HepG2 (cell line): ENCODE data around the gene MAT2A. TPM values are rescaled to one million over a fixed set of nuclear protein-coding genes. Genes with fewer than 3 reads are reported as not detected.

Experiments used
- ATAC-seq: fragments of 200-7000 bp; cut with Tn5 transposase; 3 replicates; pipeline ENCODE4 v1.9.1; 2020; ENCODE audit warnings: mild to moderate bottlenecking, moderate library complexity
- BruUV-seq: library from RNA; stranded (reverse); fragments of 400-500 nt; replicated peaks from 2 replicates; lab custom pipeline; 2021; lab: Mats Ljungman, UMichigan
- CTCF ChIA-PET: fragments of 300-600 bp; formaldehyde crosslinking; extraction: SDS; loops from one replicate; lab custom pipeline; 2021; ENCODE audit warnings: low total read pairs, inconsistent platforms, low intra/inter-chr PET ratio; lab: Yijun Ruan, JAX
- POLR2A ChIA-PET: fragments of 350-600 bp; sonication (Branson Sonifier 250); formaldehyde crosslinking; loops from one replicate; lab custom pipeline; 2020; ENCODE audit warnings: antibody characterized with exemption, inconsistent platforms; lab: Yijun Ruan, JAX
- DNase-seq: peaks from one replicate; pipeline ENCODE4 v3.0.0-alpha.2; 2015; ENCODE audit warnings: low spot score
- FAIRE-seq: peaks from 3 replicates; lab custom pipeline; 2011; peaks lifted over from hg19 to GRCh38; lab: Jason Lieb, UNC
- H2AFZ ChIP-seq: one replicate; pipeline ENCODE4 v1.6.1; 2011; ENCODE audit warnings: low read length, inconsistent platforms
- H3K27ac ChIP-seq: fragments of 300-600 bp; 3 replicates; pipeline ENCODE4 v1.8.0; 2011; ENCODE audit warnings: mixed run types, mild to moderate bottlenecking, mixed read lengths, low read length, inconsistent platforms; ENCODE audit not compliant: insufficient read depth; ENCODE audit errors: extremely low read length
- H3K27me3 ChIP-seq, 2 experiments: fragments of 200-600 bp in 1 of 2; 2 replicates in 1 of 2; 3 replicates in 1 of 2; pipeline versions ENCODE4 v1.6.0 to v1.8.0; 2011; ENCODE audit warnings: low read length in 2 of 2, mild to moderate bottlenecking in 2 of 2, moderate library complexity in 2 of 2, inconsistent platforms in 1 of 2; ENCODE audit not compliant: insufficient read depth in 2 of 2, control insufficient read depth in 1 of 2
- H3K36me3 ChIP-seq, 2 experiments: fragments of 200-600 bp in 1 of 2; replicated peaks in 1 of 2; 2 replicates in 1 of 2; 3 replicates in 1 of 2; pipeline versions ENCODE4 v1.5.1 to v1.8.0; 2011; ENCODE audit warnings: low read length in 2 of 2, inconsistent platforms in 1 of 2; ENCODE audit not compliant: insufficient read depth in 2 of 2, control insufficient read depth in 1 of 2
- H3K4me1 ChIP-seq: 2 replicates; pipeline ENCODE4 v1.5.1; 2012; ENCODE audit warnings: low read length, inconsistent platforms; ENCODE audit not compliant: insufficient read depth
- H3K4me2 ChIP-seq: 2 replicates; pipeline ENCODE4 v1.6.0; 2011; ENCODE audit warnings: low read depth, low read length, inconsistent platforms
- H3K4me3 ChIP-seq, 3 experiments: fragments of 200-600 bp in 1 of 3; sonication (generic), shearing (Covaris generic) in 1 of 3; replicated peaks in 1 of 3; 2 replicates each; pipeline ENCODE4 v1.5.1; 2011 to 2016; ENCODE audit warnings: low read length in 3 of 3, inconsistent platforms in 2 of 3, low read depth in 2 of 3, mild to moderate bottlenecking in 2 of 3, control low read depth in 1 of 3, mixed read lengths in 1 of 3; ENCODE audit not compliant: insufficient read depth in 1 of 3
- H3K79me2 ChIP-seq: one replicate; pipeline ENCODE4 v1.6.1; 2011; ENCODE audit warnings: low read length, inconsistent platforms; ENCODE audit not compliant: insufficient read depth
- H3K9ac ChIP-seq: 2 replicates; pipeline ENCODE4 v1.6.0; 2011; ENCODE audit warnings: mild to moderate bottlenecking, low read depth, low read length, inconsistent platforms; ENCODE audit not compliant: insufficient read depth
- H3K9me3 ChIP-seq: 2 replicates; pipeline ENCODE4 v1.5.1; 2012; ENCODE audit warnings: mild to moderate bottlenecking, low read length
- H4K20me1 ChIP-seq: 2 replicates; pipeline ENCODE4 v1.6.0; 2011; ENCODE audit warnings: inconsistent platforms, mild to moderate bottlenecking, low read length, moderate library complexity; ENCODE audit not compliant: insufficient read depth
- AKAP8 ChIP-seq: sonication (generic); formaldehyde crosslinking; IDR thresholded peaks from 2 replicates; pipeline ENCODE4 v1.5.1; 2020; ENCODE audit warnings: mild to moderate bottlenecking, missing genetic modification reagents
- ATM ChIP-seq: fragments of 450-650 bp; IDR thresholded peaks from 2 replicates; pipeline ENCODE4 v1.7.1; 2017; ENCODE audit warnings: mild to moderate bottlenecking, borderline replicate concordance
- HMGA1 ChIP-seq: sonication (generic); formaldehyde crosslinking; conservative IDR thresholded peaks from 2 replicates; pipeline ENCODE4 v1.4.0; 2020; ENCODE audit warnings: missing genetic modification reagents
- KLF9 ChIP-seq: IDR thresholded peaks from 2 replicates; pipeline ENCODE4 v1.6.1; 2016; ENCODE audit warnings: low read depth
- MYNN ChIP-seq: sonication (generic); formaldehyde crosslinking; IDR thresholded peaks from 2 replicates; pipeline ENCODE4 v1.4.0; 2020; ENCODE audit warnings: mild to moderate bottlenecking, low read depth, missing genetic modification reagents
- NKX3-1 ChIP-seq: sonication (generic); formaldehyde crosslinking; IDR thresholded peaks from 2 replicates; pipeline ENCODE4 v1.5.0; 2020; ENCODE audit warnings: missing genetic modification reagents
- POLR2A ChIP-seq, 2 experiments: IDR thresholded peaks; 2 replicates each; pipeline ENCODE4 v1.6.1; 2011; ENCODE audit warnings: low read depth in 2 of 2, low read length in 2 of 2, mild to moderate bottlenecking in 1 of 2, moderate library complexity in 1 of 2; ENCODE audit not compliant: insufficient read depth in 1 of 2
- POLR2AphosphoS5 ChIP-seq: IDR thresholded peaks from 2 replicates; pipeline ENCODE4 v1.6.1; 2012; ENCODE audit warnings: low read depth, low read length
- POLR2G ChIP-seq: fragments of 200-400 bp; formaldehyde crosslinking; IDR thresholded peaks from 2 replicates; pipeline ENCODE4 v1.6.1; 2018; ENCODE audit warnings: mild to moderate bottlenecking, low read depth, low read length, moderate library complexity
- PRPF4 ChIP-seq: fragments of 200-400 bp; formaldehyde crosslinking; IDR thresholded peaks from 2 replicates; pipeline ENCODE4 v1.6.1; 2016; ENCODE audit warnings: low read length, low read depth; ENCODE audit not compliant: poor library complexity, severe bottlenecking
- SETDB1 ChIP-seq: sonication (generic); formaldehyde crosslinking; IDR thresholded peaks from 2 replicates; pipeline ENCODE4 v1.5.1; 2020; ENCODE audit warnings: missing genetic modification reagents, mild to moderate bottlenecking, borderline replicate concordance
- TOE1 ChIP-seq: sonication (generic); formaldehyde crosslinking; IDR thresholded peaks from 2 replicates; pipeline ENCODE4 v1.4.0; 2020; ENCODE audit warnings: mild to moderate bottlenecking, missing genetic modification reagents
- XRCC5 ChIP-seq: fragments of 200-400 bp; formaldehyde crosslinking; optimal IDR thresholded peaks from 2 replicates; pipeline ENCODE3; 2017; ENCODE audit warnings: mild to moderate bottlenecking, low read length
- ZFP62 ChIP-seq: sonication (generic); formaldehyde crosslinking; IDR thresholded peaks from 2 replicates; pipeline ENCODE4 v1.4.0; 2020; ENCODE audit warnings: missing genetic modification reagents
- ZNF562 ChIP-seq: sonication (generic); formaldehyde crosslinking; IDR thresholded peaks from 2 replicates; pipeline ENCODE4 v1.8.0; 2022; ENCODE audit warnings: missing genetic modification reagents, borderline replicate concordance
- ZNF576 ChIP-seq: sonication (generic); formaldehyde crosslinking; IDR thresholded peaks from 2 replicates; pipeline ENCODE4 v1.4.0; 2020; ENCODE audit warnings: mild to moderate bottlenecking, missing genetic modification reagents
- ZNF605 ChIP-seq: sonication (generic); formaldehyde crosslinking; IDR thresholded peaks from 2 replicates; pipeline ENCODE4 v1.8.0; 2022; ENCODE audit warnings: mild to moderate bottlenecking, missing genetic modification reagents
- ZSCAN31 ChIP-seq: sonication (generic); formaldehyde crosslinking; IDR thresholded peaks from 2 replicates; pipeline ENCODE4 v1.5.0; 2020; ENCODE audit warnings: low read depth, mild to moderate bottlenecking, missing genetic modification reagents
- WGBS: methylation state at CpG from one replicate; pipeline ENCODE4 v1.1.6; 2017; ENCODE audit warnings: low lambda C conversion rate; 5-methylcytosine and 5-hydroxymethylcytosine counted together
- in situ Hi-C: cut with HindIII; loops from 2 replicates; pipeline ENCODE4 v1.10.0; 2017; ENCODE audit warnings: low pct_unique_long_range_greater_than_20kb; ENCODE audit not compliant: extremely low pct_ligation_motif_present
- intact Hi-C: fragments of 100-400 bp; cut with micrococcal nuclease; formaldehyde crosslinking; loops from one replicate; pipeline ENCODE4 v1.10.0; 2022; ENCODE audit not compliant: unreplicated experiment
- polyA plus RNA-seq, 8 experiments: library from polyadenylated mRNA; depleted of rRNA in 3 of 8; stranded (reverse) in 7 of 8; unstranded in 1 of 8; fragments of >200 nt; fragmentation: Illumina TruSeq in 4 of 8; extraction: Trizol in 4 of 8; gene quantifications; 2 replicates each; pipeline versions ENCODE4 v1.2.1 to v1.2.3, GENCODE V29; 2011 to 2016; ENCODE audit warnings: low read depth in 4 of 8, missing spikeins in 1 of 8, mixed read lengths in 1 of 8; ENCODE audit not compliant: insufficient read depth in 1 of 8
- total RNA-seq, 5 experiments: library from RNA; depleted of rRNA; stranded (reverse); fragments of >200 nt; fragmentation: Illumina TruSeq; extraction: Trizol; gene quantifications; 2 replicates each; pipeline ENCODE4 v1.2.3, GENCODE V29; 2016; ENCODE audit warnings: low read depth in 1 of 5
- TF ChIP-seq, protein P1 (sequence below): sonication (generic); formaldehyde crosslinking; conservative IDR thresholded peaks from 2 replicates; pipeline ENCODE4 v1.8.0; 2022; ENCODE audit warnings: mild to moderate bottlenecking, moderate library complexity, missing genetic modification reagents
- TF ChIP-seq, protein P2 (sequence below): sonication (generic); formaldehyde crosslinking; IDR thresholded peaks from 2 replicates; pipeline ENCODE4 v1.9.0; 2022; ENCODE audit warnings: missing genetic modification reagents, mild to moderate bottlenecking, borderline replicate concordance

Gene MAT2A
- total and polyA plus RNA-seq, 2 of the 13 experiments (the other 11 are each of a cell fraction or from before 2014, with no cell fraction given), result 155 to 331 TPM

- Histone ChIP-seq H3K27me3 (no peaks in the 10 kb centered on the region; a peak in 1 of 5 replicates), H3K9me3 (no peaks in the 10 kb centered on the region), H4K20me1 (peaks cover 42% of the 10 kb centered on the region), H3K36me3 (peaks cover 13 to 48% of the 10 kb centered on the region in 2 experiments; a peak in 4 of 5 replicates), H3K4me2 (peak overlapping the region; percentile 91), H3K4me1 (peaks cover 38% of the 10 kb centered on the region), H3K4me3 (peak overlapping the region; percentile 81 to 96 (median 95); a peak in 4 of 6 replicates), H3K79me2 (peaks cover 53% of the 10 kb centered on the region), H3K9ac (peak overlapping the region; percentile 99; the same call in 1 of the 2 replicates), H2AFZ (no peak overlapping the region), H3K27ac (no peak overlapping the region)
- ChIA-PET CTCF (no interaction called here), POLR2A (interaction anchor here (1.0 to 11.7 kb wide), 5 partner anchors 12 to 188 kb away, joined by 3 to 445 read pairs (median 109); partner anchors contain the start of genes ELMOD3, GGCX, RETSAT and SH2D6)
- FAIRE-seq (no peak), DNase-seq (no peak), ATAC-seq (no peak)
- no TSS peak for BruUV-seq
- TF ChIP-seq MYNN (no peak), HMGA1 (CRISPR knock-in tag) (no peak), POLR2G (0 out of 2 replicates have a peak, but pooled peaks have one; percentile 48), POLR2A (IDR thresholded peaks at IDR 0.05; ENCODE audit: insufficient read depth in 1 of 2, low read depth in 2 of 2, low read length in 2 of 2) (peak in 1 of 2 experiments; percentile 35; a peak in 1 of 4 replicates), ZNF576 (CRISPR knock-in tag) (no peak), POLR2AphosphoS5 (peak; percentile 20; the same call in 1 of the 2 replicates), XRCC5 (no peak), SETDB1 (CRISPR knock-in tag) (no peak), ZFP62 (CRISPR knock-in tag) (no peak), KLF9 (no peak), AKAP8 (CRISPR knock-in tag) (no peak), NKX3-1 (CRISPR knock-in tag) (no peak), TOE1 (CRISPR knock-in tag) (no peak), ZNF562 (CRISPR knock-in tag) (0 out of 2 replicates have a peak, but pooled peaks have one; percentile 6), ZNF605 (CRISPR knock-in tag) (no peak), ATM (no peak), ZSCAN31 (CRISPR knock-in tag) (no peak), PRPF4 (no peak)
- TF ChIP-seq, protein P1, sequence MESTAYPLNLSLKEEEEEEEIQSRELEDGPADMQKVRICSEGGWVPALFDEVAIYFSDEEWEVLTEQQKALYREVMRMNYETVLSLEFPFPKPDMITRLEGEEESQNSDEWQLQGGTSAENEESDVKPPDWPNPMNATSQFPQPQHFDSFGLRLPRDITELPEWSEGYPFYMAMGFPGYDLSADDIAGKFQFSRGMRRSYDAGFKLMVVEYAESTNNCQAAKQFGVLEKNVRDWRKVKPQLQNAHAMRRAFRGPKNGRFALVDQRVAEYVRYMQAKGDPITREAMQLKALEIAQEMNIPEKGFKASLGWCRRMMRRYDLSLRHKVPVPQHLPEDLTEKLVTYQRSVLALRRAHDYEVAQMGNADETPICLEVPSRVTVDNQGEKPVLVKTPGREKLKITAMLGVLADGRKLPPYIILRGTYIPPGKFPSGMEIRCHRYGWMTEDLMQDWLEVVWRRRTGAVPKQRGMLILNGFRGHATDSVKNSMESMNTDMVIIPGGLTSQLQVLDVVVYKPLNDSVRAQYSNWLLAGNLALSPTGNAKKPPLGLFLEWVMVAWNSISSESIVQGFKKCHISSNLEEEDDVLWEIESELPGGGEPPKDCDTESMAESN (CRISPR knock-in tag), result 0 out of 2 replicates have a peak, but pooled peaks have one; percentile 11
- TF ChIP-seq, protein P2, sequence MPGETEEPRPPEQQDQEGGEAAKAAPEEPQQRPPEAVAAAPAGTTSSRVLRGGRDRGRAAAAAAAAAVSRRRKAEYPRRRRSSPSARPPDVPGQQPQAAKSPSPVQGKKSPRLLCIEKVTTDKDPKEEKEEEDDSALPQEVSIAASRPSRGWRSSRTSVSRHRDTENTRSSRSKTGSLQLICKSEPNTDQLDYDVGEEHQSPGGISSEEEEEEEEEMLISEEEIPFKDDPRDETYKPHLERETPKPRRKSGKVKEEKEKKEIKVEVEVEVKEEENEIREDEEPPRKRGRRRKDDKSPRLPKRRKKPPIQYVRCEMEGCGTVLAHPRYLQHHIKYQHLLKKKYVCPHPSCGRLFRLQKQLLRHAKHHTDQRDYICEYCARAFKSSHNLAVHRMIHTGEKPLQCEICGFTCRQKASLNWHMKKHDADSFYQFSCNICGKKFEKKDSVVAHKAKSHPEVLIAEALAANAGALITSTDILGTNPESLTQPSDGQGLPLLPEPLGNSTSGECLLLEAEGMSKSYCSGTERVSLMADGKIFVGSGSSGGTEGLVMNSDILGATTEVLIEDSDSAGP (CRISPR knock-in tag), result no peak
- intact Hi-C loops, result no loop called here
- in situ Hi-C loops, result no loop called here
- WGBS, result 94% methylated on average over 5 of the region's 5 CpGs
Measured at GRCh38 chr2:85541753-85542457, 2.9 kb downstream of the MAT2A start.
